ENCODE data around the gene ZXDC.

The ZXDC gene

GRCh38 chr3:126519506-126520455 is 44.1 kb upstream of the ZXDC start:
- Histone ChIP-seq H3K36me3 (ENCODE audit: insufficient read depth, insufficient read length, low read length) (no peaks in the 10 kb centered on the region), H3K27me3 (ENCODE audit: insufficient read depth, insufficient read length) (peaks cover 25% of the 10 kb centered on the region), H3K4me3 (ENCODE audit: insufficient read length, low read depth) (no peak overlapping the region), H3K4me1 (ENCODE audit: insufficient read depth, insufficient read length) (peaks cover 10% of the 10 kb centered on the region), H3K9me3 (ENCODE audit: insufficient read depth, low read length) (no peaks in the 10 kb centered on the region), H3K9ac (ENCODE audit: insufficient read length, low read depth) (no peak overlapping the region)
- no peak for TF ChIP-seq ZNF274 (IDR thresholded peaks at IDR 0.05; ENCODE audit: low read depth, low read length)
- TF ChIP-seq SUZ12 (IDR thresholded peaks at IDR 0.05; ENCODE audit: extremely low read depth, insufficient read depth, insufficient read length): no peak
- no peak for TF ChIP-seq YY1 (IDR thresholded peaks at IDR 0.05; ENCODE audit: insufficient read depth, insufficient read length)
- no peak for DNase-seq (ENCODE audit: low read depth, low spot score)

GRCh38 chr3:126518779-126519177 is 43.1 kb upstream of the ZXDC start:
- H3K27me3 ChIP-seq (ENCODE audit: insufficient read depth, insufficient read length): peaks cover 15% of the 10 kb centered on the region
- no peak overlapping the region for H3K9ac ChIP-seq (ENCODE audit: insufficient read length, low read depth)

GRCh38 chr3:126517986-126518778 is 42.5 kb upstream of the ZXDC start:
- Histone ChIP-seq H3K4me3 (ENCODE audit: insufficient read length, low read depth) (no peak overlapping the region), H3K27me3 (ENCODE audit: insufficient read depth, insufficient read length) (peaks cover 9% of the 10 kb centered on the region), H3K9me3 (ENCODE audit: insufficient read depth, low read length) (no peaks in the 10 kb centered on the region), H3K36me3 (ENCODE audit: insufficient read depth, insufficient read length, low read length) (no peaks in the 10 kb centered on the region), H3K9ac (ENCODE audit: insufficient read length, low read depth) (no peak overlapping the region), H3K4me1 (ENCODE audit: insufficient read depth, insufficient read length) (peaks cover 2% of the 10 kb centered on the region)
- DNase-seq (ENCODE audit: low read depth, low spot score): no peak
- TF ChIP-seq SUZ12 (IDR thresholded peaks at IDR 0.05; ENCODE audit: extremely low read depth, insufficient read depth, insufficient read length) (no peak), YY1 (IDR thresholded peaks at IDR 0.05; ENCODE audit: insufficient read depth, insufficient read length) (no peak), ZNF274 (IDR thresholded peaks at IDR 0.05; ENCODE audit: low read depth, low read length) (no peak)

More at GRCh38 chr3:126518779-126519177, 43.1 kb upstream of the ZXDC start:
- Histone ChIP-seq H3K36me3 (ENCODE audit: insufficient read depth, insufficient read length, low read length) (no peaks in the 10 kb centered on the region), H3K4me1 (ENCODE audit: insufficient read depth, insufficient read length) (peaks cover 5% of the 10 kb centered on the region), H3K9me3 (ENCODE audit: insufficient read depth, low read length) (no peaks in the 10 kb centered on the region), H3K4me3 (ENCODE audit: insufficient read length, low read depth) (no peak overlapping the region)
- TF ChIP-seq ZNF274 (IDR thresholded peaks at IDR 0.05; ENCODE audit: low read depth, low read length): no peak
- no peak for TF ChIP-seq YY1 (IDR thresholded peaks at IDR 0.05; ENCODE audit: insufficient read depth, insufficient read length)
- no peak for TF ChIP-seq SUZ12 (IDR thresholded peaks at IDR 0.05; ENCODE audit: extremely low read depth, insufficient read depth, insufficient read length)
- DNase-seq (ENCODE audit: low read depth, low spot score): no peak

- no peaks in the 10 kb centered on the region for H3K36me3 ChIP-seq (ENCODE audit: insufficient read depth, insufficient read length, low read length)
- H3K27me3 ChIP-seq (ENCODE audit: insufficient read depth, insufficient read length): peaks cover 2% of the 10 kb centered on the region
- peaks cover 2% of the 10 kb centered on the region for H3K4me1 ChIP-seq (ENCODE audit: insufficient read depth, insufficient read length)
- no peak within 1 kb of the TSS for H3K4me3 ChIP-seq (ENCODE audit: insufficient read length, low read depth)
- TF ChIP-seq ZNF274 (IDR thresholded peaks at IDR 0.05; ENCODE audit: low read depth, low read length) (no peak), SUZ12 (IDR thresholded peaks at IDR 0.05; ENCODE audit: extremely low read depth, insufficient read depth, insufficient read length) (no peak), YY1 (IDR thresholded peaks at IDR 0.05; ENCODE audit: insufficient read depth, insufficient read length) (no peak)
- DNase-seq (ENCODE audit: low read depth, low spot score): no peak
- H3K9me3 ChIP-seq (ENCODE audit: insufficient read depth, low read length): no peaks in the 10 kb centered on the region
- H3K9ac ChIP-seq (ENCODE audit: insufficient read length, low read depth): no peak within 1 kb of the TSS
These were observed 41.7 kb upstream of the ZXDC start, which contains the start of gene UROC1 for GRCh38 chr3:126517291-126517951. Gene UROC1, minus strand, starts transcription at chr3:126517773. Its CDS starts 54 bp downstream, at chr3:126517719.

- no peak for TF ChIP-seq ZNF274 (IDR thresholded peaks at IDR 0.05; ENCODE audit: low read depth, low read length)
- no peak for TF ChIP-seq SUZ12 (IDR thresholded peaks at IDR 0.05; ENCODE audit: extremely low read depth, insufficient read depth, insufficient read length)
- no peak for TF ChIP-seq YY1 (IDR thresholded peaks at IDR 0.05; ENCODE audit: insufficient read depth, insufficient read length)
- no peak overlapping the region for H3K9ac ChIP-seq (ENCODE audit: insufficient read length, low read depth)
- DNase-seq (ENCODE audit: low read depth, low spot score): no peak
- H3K9me3 ChIP-seq (ENCODE audit: insufficient read depth, low read length): no peaks in the 10 kb centered on the region
- H3K27me3 ChIP-seq (ENCODE audit: insufficient read depth, insufficient read length): no peaks in the 10 kb centered on the region
- peaks cover 5% of the 10 kb centered on the region for H3K4me1 ChIP-seq (ENCODE audit: insufficient read depth, insufficient read length)
- no peaks in the 10 kb centered on the region for H3K36me3 ChIP-seq (ENCODE audit: insufficient read depth, insufficient read length, low read length)
- H3K4me3 ChIP-seq (ENCODE audit: insufficient read length, low read depth): no peak overlapping the region
These were observed 41.2 kb upstream of the ZXDC start for GRCh38 chr3:126516936-126517290.

- TF ChIP-seq YY1 (IDR thresholded peaks at IDR 0.05; ENCODE audit: insufficient read depth, insufficient read length): no peak
- TF ChIP-seq SUZ12 (IDR thresholded peaks at IDR 0.05; ENCODE audit: extremely low read depth, insufficient read depth, insufficient read length): no peak
- TF ChIP-seq ZNF274 (IDR thresholded peaks at IDR 0.05; ENCODE audit: low read depth, low read length): no peak
- no peaks in the 10 kb centered on the region for H3K27me3 ChIP-seq (ENCODE audit: insufficient read depth, insufficient read length)
- no peaks in the 10 kb centered on the region for H3K36me3 ChIP-seq (ENCODE audit: insufficient read depth, insufficient read length, low read length)
- H3K4me1 ChIP-seq (ENCODE audit: insufficient read depth, insufficient read length): peaks cover 5% of the 10 kb centered on the region
- no peak overlapping the region for H3K9ac ChIP-seq (ENCODE audit: insufficient read length, low read depth)
- no peak overlapping the region for H3K4me3 ChIP-seq (ENCODE audit: insufficient read length, low read depth)
- DNase-seq (ENCODE audit: low read depth, low spot score): no peak
- no peaks in the 10 kb centered on the region for H3K9me3 ChIP-seq (ENCODE audit: insufficient read depth, low read length)
These were observed 40.7 kb upstream of the ZXDC start for GRCh38 chr3:126516152-126516935.
